Measurements from ENCODE around the gene FAR2.
"Not testable (repeated sequence)": the region's sequence is repeated elsewhere in the genome, so short reads cannot be mapped to it uniquely, and the experiment has no call there.

Gene FAR2

DNA sequence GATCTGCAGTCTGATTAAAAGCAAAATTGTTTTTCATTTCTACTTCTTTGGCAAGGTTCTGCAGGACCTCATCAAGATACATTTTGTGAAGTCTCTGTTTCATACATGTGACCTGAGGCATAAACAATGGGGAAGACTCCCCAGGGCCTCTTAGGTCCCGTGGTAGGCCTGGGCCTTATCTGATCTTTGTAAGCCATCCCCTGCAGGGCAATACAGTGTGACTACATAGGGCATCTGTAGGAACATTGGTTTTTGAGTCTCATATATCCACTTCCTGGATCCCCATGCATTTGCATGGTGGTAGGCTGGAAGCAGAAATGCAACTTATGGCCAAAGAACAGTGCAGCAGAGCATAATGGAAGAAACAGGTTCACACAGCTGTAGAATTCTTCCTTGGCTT is 6.0 kb downstream of the FAR2 start:
- no peak for DNase-seq

DNA sequence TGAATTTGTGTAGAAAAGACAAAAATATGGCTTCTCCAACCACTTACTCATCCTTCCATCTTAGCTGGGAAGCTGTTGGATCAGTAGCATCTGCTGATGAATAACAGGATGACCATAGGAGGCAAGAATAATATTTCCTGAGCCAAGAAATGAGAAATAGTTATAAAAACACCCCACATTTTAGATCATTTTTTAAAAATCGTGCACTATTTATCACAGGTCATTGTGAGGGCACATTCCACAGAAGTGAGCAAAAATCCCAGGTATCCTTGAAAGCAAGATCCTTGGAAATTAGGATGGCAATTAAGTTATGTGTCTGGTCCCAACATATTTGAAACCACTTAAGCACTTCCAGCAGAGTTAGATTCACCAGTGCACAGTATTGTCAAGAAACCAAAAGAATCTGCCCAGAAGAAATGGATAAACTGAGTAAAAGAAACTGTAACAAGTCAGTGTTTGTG is 8.4 kb downstream of the FAR2 start:
- no peak for DNase-seq

DNA sequence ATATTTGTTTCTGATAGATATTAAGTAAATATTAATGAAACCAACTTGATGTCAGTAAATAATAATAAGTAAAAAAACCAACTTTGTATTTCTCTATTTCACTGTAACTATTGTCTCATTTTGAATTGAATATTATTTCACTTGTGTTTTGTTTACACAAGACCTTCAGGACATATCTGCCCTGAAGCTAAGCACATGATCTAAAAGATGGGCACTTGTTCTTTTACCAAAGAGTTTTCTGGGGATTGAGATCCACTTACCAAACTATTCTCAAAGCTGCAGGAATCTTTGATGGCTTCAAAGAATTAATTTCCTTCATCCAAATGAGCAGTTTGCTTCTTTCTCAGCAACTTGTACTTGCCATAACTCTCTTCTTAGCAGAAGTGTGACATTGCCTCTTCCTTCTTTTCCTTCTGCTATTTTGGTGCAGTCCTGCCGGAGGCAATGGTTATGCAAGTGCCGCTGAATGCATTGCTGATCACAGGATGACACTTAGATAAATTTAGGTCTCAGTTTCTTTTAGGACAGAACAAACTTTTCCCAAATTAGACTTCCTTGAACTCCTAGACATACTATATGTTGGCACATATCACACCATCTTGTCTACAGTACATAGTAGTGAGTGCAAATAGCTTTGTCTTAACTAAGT is 9.2 kb downstream of the FAR2 start:
- no peak for DNase-seq

DNA sequence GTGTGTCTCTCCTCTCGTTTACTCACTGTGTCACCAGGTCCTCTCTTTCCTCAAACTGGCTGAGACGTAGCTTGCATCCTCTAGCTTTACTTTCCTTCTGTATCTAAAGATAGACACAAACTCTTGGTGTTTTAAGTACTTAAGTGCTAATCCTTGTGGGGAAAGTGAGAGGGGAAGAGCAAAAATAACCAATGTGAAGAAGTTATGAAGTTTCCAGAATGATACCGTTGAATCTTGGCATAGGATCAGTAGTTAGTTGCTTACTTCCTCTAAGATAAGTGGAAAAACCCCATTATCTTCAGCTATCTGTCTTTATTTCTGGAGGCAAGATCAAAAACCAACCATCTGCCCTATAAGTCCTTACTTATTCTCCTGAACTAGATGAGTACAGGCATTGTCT is 10.6 kb downstream of the FAR2 start:
- no peak for DNase-seq

DNA sequence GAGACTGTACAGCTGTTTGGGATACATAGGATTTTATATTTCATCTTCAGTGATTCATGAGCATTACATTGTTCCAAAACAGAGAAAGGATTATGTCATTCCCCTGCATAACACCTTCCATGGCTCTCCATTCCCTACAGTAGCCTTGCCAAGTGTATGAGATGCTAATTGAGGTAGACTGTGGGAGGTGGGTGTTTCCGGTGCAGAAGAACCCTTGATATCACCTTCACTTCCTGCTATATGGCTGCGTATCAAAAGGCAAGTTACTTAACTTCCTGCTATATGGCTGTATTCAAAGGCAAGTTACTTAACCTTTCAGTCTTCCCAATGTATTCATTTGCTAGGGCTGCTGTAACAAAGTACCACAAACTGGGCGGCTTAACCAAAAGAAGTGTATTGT is 11.2 kb downstream of the FAR2 start:
- DNase-seq = peak in 1 of 2 donors; percentile 6

DNA sequence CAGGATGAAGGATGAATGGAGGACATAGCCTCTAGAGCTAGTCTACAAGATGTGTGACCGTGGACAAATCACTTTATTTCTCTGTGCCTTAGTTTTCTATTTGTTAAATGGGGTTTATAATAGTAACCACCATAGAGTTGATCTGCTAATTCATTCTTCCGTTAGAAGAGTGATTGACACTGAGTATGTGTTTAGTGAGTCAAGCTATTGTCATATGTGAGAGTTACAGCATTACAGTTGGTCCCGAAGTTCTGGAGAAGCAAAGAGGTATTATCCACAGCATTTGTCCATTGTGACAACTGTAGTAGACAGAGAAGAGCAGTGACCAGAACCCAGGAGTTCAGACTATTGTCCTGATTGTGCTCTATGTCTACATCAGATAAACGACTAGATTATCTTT is 14.1 kb downstream of the FAR2 start:
- no peak for DNase-seq

DNA sequence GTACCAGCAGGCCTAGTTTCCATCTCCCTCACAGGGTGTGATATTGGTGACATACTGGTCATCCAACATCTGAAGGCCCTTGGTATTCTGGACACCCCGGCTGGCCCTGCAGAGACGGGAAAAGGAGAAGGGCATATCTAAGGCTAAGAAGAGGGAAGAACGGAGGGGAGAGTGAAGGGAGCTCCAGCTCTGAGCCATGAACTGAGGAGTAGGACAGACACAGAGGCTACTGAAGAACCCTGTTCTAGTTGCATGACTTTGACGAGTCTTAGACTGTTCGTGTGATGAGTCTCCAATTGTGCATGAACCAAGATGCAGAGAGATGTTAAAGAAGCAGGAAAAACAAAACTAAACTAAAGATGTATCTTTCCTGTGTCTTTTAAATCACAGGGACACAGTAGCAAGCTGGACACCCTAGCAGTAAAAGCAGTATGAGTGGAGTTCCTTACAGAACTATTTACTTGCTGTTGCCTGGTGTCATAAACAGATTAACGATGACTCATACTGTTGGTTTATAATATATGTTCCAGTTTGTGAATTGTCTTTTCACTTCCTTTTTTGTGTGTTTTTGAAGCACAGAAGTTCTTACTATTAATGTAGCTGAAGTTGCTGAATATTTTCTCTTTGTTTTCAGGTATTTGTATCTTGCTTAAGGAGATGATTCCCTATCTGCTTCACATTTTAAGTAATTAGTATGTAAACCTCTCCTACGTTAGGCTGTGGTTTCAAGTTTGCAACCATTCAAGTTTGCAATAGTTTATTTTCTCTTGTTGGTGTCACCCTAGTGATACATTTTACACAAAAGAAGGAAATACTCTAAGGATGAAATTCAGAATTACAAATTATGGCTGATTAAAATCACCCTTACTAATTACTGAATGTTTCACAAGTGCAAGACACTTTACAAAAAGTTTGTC is 15.7 kb downstream of the FAR2 start:
- no peak for DNase-seq

DNA sequence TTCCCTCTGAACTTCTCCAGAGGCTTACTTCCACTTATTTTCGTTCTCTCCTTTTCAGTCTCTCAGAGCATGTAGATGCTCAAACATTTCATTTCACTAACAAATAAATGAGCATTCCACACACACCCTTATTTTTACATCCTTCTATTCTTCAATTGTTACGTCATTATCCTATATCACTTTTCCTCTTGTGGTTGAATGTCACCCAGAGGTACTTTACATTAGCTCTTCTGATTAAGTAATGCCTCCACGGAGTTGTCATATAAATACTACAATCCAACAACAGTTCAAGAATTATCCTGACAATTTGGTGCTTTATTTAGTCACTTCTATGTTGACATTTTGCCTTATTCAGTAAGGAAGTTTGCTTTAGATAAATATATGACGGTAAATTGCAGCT is 18.4 kb downstream of the FAR2 start:
- DNase-seq = no peak

DNA sequence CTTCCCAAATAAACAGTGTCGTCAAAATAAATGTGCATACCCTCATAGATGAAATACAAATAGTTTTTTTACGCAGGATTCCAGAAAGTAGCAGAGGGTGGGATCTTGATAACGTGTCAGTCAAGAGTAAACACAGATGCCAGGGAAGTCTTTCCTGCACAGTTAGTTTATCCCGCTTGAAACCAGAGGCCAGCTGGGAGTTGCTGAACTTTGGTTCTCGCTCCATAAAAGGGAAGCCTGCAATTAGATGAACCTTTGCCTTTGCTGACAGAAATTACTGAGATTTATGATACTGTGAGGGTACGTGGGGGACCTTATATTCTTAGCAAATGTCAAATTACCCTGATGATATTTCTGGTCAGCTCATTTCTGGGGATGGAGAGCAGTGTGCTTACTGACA is 18.9 kb downstream of the FAR2 start:
- DNase-seq = no peak

DNA sequence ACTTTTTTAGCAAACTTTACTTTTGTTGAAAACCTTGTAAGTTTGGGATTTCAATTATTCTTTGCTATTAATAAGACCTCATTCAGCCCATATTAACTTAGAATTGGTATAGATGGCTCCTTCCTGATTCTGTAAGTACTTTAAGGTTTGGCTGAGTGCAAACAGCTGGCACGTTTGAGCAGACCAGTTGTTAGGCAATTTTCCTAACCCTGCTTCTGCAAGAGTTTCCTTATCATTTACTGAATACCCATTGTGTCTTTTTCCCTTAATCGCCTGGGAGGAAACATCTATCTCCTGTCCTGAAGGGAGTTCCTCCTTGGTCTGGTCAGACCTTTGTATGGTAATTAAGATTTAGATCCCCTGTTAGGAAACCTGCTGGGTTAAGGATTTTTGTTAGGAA is 20.9 kb downstream of the FAR2 start:
- DNase-seq = not testable (repeated sequence)

DNA sequence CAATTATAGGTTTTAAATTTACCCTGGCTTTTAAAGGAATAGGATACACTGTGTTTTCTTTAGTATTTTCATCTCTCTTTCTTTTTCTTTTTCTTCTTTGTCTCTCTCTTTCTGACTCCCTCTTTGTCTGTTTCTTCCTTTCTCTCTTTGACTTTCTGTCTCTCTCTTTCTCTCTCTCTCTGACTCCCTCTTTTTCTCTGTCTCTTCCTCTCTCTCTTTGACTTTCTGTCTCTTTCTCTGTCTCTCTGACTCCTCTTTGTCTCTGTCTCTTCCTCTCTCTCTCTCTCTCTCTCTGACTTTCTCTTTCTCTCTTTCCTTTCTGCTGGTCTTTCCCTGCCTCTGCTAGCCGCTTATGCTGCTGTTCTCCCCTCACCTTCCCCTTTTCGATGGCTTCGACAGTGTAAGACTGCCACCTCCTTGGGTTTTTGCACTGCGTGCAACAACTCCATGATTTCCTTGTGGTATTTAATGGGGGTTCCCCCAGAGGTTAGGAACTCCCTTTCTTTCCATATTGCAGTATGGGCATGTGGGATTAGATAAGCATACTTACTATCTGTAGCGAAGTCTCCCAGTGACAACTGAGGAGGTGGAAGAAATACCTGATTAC is 21.5 kb downstream of the FAR2 start:
- not testable (repeated sequence) for DNase-seq

DNA sequence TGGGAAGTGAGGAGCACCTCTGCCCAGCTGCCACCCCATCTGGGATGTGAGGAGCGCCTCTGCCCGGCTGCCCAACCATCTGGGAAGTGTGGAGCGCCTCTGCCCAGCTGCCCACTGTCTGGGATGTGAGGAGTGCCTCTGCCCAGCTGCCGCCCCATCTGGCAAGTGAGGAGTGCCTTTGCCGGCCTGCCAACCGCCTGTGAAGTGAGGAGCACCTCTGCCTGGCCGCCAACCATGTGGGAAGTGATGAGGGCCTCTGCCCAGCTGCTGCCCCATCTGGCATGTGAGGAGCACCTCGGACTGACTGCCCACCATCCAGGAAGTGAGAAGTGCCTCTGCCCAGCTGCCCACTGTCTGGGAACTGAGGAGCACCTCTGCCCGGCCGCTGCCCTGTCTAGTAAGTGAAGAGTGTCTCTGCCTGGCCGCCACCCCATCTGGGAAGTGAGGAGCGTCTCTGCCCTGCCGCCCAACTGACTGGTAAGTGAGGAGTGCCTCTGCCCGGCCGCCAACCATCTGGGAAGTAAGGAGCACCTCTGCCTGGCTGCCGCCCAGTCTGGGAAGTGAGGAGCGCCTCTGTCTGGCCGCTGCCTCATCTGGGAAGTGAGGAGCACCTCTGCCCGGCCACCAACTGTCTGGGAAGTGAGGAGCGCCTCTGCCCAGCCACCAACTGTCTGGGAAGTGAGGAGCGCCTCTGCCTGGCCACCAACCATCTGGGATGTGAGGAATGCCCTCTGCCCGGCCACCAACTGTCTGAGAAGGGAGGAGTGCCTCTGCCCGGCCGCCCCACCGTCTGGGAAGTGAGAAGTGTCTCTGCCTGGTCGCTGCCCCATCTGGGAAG is 22.6 kb downstream of the FAR2 start:
- DNase-seq = no peak

DNA sequence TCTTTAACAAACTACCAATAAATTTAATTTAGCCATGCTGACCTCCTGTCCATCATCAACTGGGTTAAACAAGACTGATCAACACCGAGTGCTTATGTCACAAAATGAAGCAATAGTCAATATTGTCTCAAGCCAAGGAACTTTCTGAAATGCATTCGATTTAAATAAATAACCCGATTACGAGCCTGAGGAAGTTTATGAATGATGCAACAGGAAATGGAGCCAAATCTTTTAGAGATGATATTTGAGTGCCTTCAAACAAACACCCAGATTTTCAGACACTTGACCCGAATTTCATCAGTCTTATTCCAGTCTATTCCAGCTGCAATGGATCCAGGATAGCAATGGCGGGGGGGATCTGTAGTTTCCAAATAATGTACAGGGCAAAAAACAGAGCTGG is 27.9 kb downstream of the FAR2 start:
- no peak for DNase-seq

DNA sequence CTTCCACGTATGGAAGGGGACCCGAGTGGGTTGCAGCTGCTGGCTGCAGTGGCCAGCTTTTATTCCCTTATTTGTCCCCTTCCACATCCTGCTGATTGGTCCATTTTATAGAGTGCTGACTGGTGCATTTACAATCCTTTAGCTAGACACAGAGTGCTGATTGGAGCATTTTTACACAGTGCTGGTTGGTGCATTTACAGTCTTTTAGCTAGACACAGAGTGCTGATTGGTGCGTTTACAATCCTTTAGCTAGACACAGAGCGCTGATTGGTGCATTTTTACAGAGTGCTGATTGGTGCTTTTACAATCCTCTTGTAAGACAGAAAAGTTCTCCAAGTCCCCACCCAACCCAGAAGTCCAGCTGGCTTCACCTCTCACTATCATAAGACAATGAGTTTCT is 33.2 kb downstream of the FAR2 start:
- not testable (repeated sequence) for DNase-seq

DNA sequence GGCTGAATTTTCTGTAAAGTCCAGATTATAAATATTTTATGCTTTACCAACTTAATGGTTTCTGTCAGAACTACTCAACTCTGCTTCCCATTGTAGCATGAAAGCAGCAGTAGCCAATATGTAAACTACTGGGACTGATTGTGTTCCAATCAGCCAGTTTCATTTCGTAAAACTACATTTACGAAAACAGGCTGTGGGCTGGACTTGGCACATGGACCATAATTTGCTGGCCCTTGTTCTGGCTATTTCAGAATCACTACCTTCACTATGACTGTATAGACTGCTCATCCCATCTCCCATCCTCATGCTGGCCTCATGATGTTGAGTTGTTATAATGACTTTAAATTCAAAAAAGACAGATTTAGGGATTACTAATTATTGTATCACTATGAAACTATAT is 38.7 kb downstream of the FAR2 start:
- no peak for DNase-seq

DNA sequence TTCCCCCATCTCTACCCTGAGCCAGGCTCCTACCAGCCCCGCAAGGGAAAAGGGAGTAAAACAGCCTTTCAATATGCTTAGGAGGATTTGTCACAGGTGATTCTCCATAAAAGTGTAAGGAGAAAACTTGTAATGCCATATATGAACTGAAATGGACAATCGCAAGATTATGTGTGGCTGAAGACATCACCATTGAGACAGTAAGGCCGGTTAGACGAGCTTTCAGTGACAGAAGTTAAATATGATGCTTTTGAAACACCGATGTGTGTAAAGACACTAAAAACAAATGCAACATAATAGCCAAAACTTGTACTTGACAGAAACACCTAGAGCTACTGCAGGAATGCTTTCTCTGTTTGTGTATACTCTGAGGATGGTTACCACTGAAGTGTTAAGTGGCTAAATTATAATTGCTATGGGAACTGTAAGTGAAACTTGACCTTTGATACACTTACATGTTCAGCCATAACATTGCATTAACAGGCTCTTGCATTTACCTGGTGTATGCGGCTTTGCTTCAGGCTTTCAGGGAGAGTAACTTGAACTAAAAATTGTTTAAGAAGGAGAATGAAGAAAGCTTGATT is 42.3 kb downstream of the FAR2 start:
- DNase-seq = no peak

DNA sequence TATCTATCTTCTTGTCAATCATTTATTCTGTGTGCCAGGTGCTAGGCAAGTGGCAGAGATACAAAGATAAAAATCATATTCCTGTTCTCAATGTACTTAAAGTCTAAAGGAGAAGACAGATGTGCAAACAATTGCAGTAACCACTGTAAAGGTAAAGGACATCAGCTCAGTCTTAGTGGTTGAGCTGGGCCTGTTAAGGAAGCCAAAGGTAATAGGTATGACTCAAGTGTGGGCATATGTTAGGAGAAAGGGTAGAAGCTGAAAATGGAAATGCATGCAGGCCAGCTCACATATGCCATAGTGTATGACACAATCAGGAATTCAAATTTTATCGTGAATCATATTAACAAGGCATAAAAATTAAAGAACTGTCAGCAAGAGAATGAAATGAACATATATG is 49.8 kb downstream of the FAR2 start:
- DNase-seq = no peak

DNA sequence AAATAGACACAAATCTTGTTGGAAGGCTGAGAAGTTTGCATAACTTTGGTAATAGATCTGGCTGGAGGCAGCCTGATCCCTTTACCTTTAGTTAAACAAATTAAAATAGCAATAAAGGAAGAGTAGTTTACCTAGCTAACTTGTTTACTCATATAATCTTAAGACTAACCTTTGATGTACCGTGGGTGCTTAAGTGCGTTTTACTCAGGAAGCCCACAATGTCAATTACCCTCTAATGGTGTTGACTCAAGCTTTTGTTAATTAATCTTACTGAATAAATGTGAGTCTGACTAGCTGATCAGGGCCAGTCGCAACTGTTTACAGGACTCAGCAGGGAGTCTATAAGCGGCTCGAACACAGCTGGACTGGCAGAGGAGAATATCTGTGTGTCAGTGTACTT is 51.5 kb downstream of the FAR2 start:
- DNase-seq = no peak

DNA sequence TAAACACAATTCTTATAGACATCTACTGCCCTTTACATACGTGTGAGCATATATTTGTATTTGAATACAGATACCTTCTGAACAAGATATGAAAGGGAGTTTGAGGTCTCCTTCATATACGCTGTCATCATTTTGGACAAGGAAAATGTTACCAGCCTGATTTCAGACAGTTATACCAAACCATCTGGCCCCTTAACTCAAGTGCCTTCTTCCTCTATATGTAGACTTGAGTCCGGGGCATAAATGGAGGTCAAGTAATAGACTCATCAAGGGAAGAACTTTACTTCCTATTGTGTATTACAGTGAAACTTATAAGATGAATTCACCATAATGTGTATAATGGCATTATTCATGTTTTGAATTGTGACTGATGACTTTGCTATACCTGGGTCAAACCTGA is 52.2 kb downstream of the FAR2 start:
- no peak for DNase-seq

DNA sequence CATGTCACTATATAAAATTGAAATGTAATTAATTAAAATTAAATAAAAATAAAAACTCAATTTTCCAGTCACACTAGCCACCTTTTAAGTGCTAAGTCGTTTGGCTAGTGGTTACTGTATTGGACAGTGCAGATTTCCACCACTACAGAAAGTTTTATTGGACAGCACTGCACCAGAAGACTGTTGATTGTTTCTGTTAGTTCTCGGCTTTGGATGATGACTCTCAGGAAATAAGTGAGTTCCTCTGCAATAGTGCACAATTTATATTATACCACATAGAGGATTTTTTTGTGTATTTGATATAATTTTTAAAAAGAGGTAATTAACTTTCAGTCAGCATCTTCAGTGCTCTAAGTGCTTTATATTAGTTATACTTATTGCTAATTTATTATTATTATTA is 52.7 kb downstream of the FAR2 start:
- no peak for DNase-seq

DNA sequence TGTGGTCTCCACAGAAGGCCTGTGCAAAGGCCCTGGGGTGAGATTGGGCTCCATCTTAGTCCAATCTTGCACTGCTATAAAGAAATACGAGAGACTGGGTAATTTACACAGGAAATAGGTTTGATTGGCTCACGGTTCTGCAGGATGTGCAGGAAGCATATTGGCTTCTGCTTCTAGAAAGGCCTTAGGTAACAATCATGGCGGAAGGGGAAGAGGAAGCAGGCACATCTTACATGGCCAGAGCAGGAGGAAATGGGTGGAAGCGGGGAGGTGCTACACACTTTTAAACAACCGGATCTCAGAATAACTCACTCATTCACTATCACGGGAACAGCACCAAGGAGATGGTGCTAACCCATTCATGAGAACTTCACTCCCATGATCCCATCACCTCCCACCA is 55.4 kb downstream of the FAR2 start:
- no peak for DNase-seq

DNA sequence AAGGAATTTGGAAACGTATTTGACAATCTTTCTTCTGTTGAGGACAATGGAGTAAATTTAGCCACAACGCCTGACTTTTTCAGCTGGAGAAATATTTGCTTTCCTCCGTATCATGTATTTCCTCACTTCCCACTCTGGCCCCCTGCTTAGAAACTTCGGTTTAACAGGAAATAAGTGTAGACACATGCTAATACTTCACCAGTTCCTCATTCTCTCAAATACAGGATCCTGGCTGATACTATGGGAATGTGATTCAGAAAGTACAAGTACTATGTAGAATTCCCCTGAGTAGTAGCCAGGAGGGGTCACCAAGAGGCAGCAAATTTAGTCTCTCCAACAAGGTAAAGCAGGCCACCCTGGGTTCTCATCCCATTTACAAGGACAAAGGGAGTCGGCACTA is 58.0 kb downstream of the FAR2 start:
- DNase-seq = no peak

DNA sequence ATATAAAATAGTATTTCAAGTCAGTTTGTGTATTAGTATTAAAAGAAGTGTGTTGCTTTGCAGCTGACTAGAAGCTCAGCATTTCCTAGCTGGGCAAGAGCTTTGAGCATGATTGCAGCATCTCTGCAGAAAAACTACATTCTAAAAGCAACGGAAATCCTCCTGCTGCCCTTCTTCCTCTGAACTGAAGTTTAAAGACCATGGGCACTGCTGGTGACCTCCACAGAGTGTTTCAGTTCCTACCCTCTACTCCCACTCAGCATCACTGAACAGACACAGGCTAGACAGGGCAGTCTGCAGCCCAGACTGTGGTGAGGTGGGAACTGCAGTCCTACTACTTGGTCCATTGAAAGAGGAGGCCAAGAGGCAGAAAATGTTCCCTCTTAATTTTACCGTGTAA is 59.0 kb downstream of the FAR2 start:
- DNase-seq = no peak

Data from activated CD4-positive, alpha-beta T cell treated with anti-CD3 and anti-CD28 coated beads for 4 hours (primary cell).